NCI-H2081 treated with DMSO at 0.1 percent for 48 hours (cell line): ENCODE data around the gene TTC9.

Experiments used
- DNase-seq: peaks from one replicate; lab custom pipeline; 2025; lab: John Stamatoyannopoulos, UW

TTC9 gene

GRCh38 chr14:70645892-70646291 is 4.2 kb downstream of the TTC9 start:
- no peak for DNase-seq

- no peak for DNase-seq
These were observed 5.0 kb downstream of the TTC9 start for GRCh38 chr14:70646705-70647104.

- no peak for DNase-seq
These were observed 6.6 kb downstream of the TTC9 start for GRCh38 chr14:70648346-70648745.

- no peak for DNase-seq
These were observed 8.1 kb downstream of the TTC9 start for GRCh38 chr14:70649803-70650202.

GRCh38 chr14:70651522-70651921 is 9.8 kb downstream of the TTC9 start:
- DNase-seq = no peak

GRCh38 chr14:70652871-70653270 is 11.2 kb downstream of the TTC9 start:
- DNase-seq = no peak

- DNase-seq = no peak
These were observed 11.9 kb downstream of the TTC9 start for GRCh38 chr14:70653662-70654061.

GRCh38 chr14:70654632-70655031 is 12.9 kb downstream of the TTC9 start:
- no peak for DNase-seq

GRCh38 chr14:70655110-70655826 is 13.6 kb downstream of the TTC9 start:
- DNase-seq = no peak

- no peak for DNase-seq
These were observed 17.2 kb downstream of the TTC9 start for GRCh38 chr14:70658899-70659298.

GRCh38 chr14:70660967-70661893 is 19.5 kb downstream of the TTC9 start:
- DNase-seq = no peak

GRCh38 chr14:70662080-70662479 is 20.4 kb downstream of the TTC9 start:
- DNase-seq = no peak

- DNase-seq = no peak
These were observed 21.1 kb downstream of the TTC9 start for GRCh38 chr14:70662816-70663215.

- DNase-seq = no peak
These were observed 22.0 kb downstream of the TTC9 start for GRCh38 chr14:70663707-70664179.

GRCh38 chr14:70664698-70665447 is 23.2 kb downstream of the TTC9 start:
- DNase-seq = no peak

- DNase-seq = no peak
These were observed 24.0 kb downstream of the TTC9 start for GRCh38 chr14:70665448-70666360.

- no peak for DNase-seq
These were observed 24.6 kb downstream of the TTC9 start for GRCh38 chr14:70666361-70666686.

- DNase-seq = no peak
These were observed 29.4 kb downstream of the TTC9 start for GRCh38 chr14:70670992-70671651.

- DNase-seq = no peak
These were observed 30.2 kb downstream of the TTC9 start for GRCh38 chr14:70671652-70672644.

GRCh38 chr14:70677341-70677740 is 35.6 kb downstream of the TTC9 start:
- DNase-seq = no peak
